HUES64 (cell line): ENCODE data around the gene SERPINF2.
"Not testable (repeated sequence)": the region's sequence is repeated elsewhere in the genome, so short reads cannot be mapped to it uniquely, and the experiment has no call there.

ENCODE experiments used
- H3K27ac ChIP-seq: 2 replicates; pipeline ENCODE4 v1.7.0; 2013; ENCODE audit warnings: low read depth, low read length, inconsistent platforms
- H3K27me3 ChIP-seq: 2 replicates; pipeline ENCODE4 v1.6.1; 2013; ENCODE audit warnings: mild to moderate bottlenecking, low read length; ENCODE audit not compliant: insufficient read depth
- H3K36me3 ChIP-seq: 2 replicates; pipeline ENCODE4 v1.6.1; 2013; ENCODE audit warnings: mild to moderate bottlenecking, low read length; ENCODE audit not compliant: insufficient read depth
- H3K4me1 ChIP-seq: 2 replicates; pipeline ENCODE4 v1.6.1; 2013; ENCODE audit warnings: mild to moderate bottlenecking, low read length, moderate library complexity; ENCODE audit not compliant: insufficient read depth
- H3K4me3 ChIP-seq: 2 replicates; pipeline ENCODE4 v1.5.1; 2013; ENCODE audit warnings: mild to moderate bottlenecking, low read length, moderate library complexity
- H3K9ac ChIP-seq: 2 replicates; pipeline ENCODE4 v1.6.1; 2013; ENCODE audit warnings: mild to moderate bottlenecking, low read depth, low read length
- H3K9me3 ChIP-seq: 2 replicates; pipeline ENCODE4 v1.6.1; 2013; ENCODE audit warnings: low read depth, low read length; ENCODE audit not compliant: insufficient read depth
- WGBS: fragments of 150-250, 120-280 bp; methylation state at CpG from one replicate; pipeline ENCODE4 v1.1.7; 2013; ENCODE audit warnings: missing lambda C conversion rate; 5-methylcytosine and 5-hydroxymethylcytosine counted together

SERPINF2 gene

GRCh38 chr17:1765576-1765975, 22.9 kb downstream of the SERPINF2 start:
- Histone ChIP-seq H3K27me3 (no peaks in the 10 kb centered on the region), H3K36me3 (no peaks in the 10 kb centered on the region), H3K27ac (no peak overlapping the region), H3K4me1 (peaks cover 27% of the 10 kb centered on the region), H3K9me3 (no peaks in the 10 kb centered on the region), H3K4me3 (no peak overlapping the region), H3K9ac (no peak overlapping the region)
- WGBS, result 98% methylated on average over 3 of the region's 3 CpGs

- Histone ChIP-seq H3K27me3 (no peaks in the 10 kb centered on the region), H3K36me3 (0 out of 2 replicates have a peak, but pooled peaks cover 3% of the 10 kb centered on the region), H3K4me1 (peaks cover 27% of the 10 kb centered on the region), H3K4me3 (no peak overlapping the region), H3K9me3 (no peaks in the 10 kb centered on the region), H3K27ac (no peak overlapping the region), H3K9ac (no peak overlapping the region)
- WGBS, result 60% methylated on average over 20 of the region's 21 CpGs
These were observed 23.9 kb downstream of the SERPINF2 start for GRCh38 chr17:1766382-1767135.

GRCh38 chr17:1767358-1767757, 24.7 kb downstream of the SERPINF2 start:
- Histone ChIP-seq H3K9me3 (no peaks in the 10 kb centered on the region), H3K36me3 (0 out of 2 replicates have a peak, but pooled peaks cover 3% of the 10 kb centered on the region), H3K9ac (no peak overlapping the region), H3K4me1 (peaks cover 22% of the 10 kb centered on the region), H3K27me3 (no peaks in the 10 kb centered on the region), H3K27ac (no peak overlapping the region), H3K4me3 (no peak overlapping the region)
- 96% methylated on average over 12 of the region's 12 CpGs for WGBS

- Histone ChIP-seq H3K9me3 (no peaks in the 10 kb centered on the region), H3K4me3 (no peak overlapping the region), H3K9ac (no peak overlapping the region), H3K36me3 (peaks cover 12% of the 10 kb centered on the region; the same call in 1 of the 2 replicates), H3K27ac (peak overlapping the region; percentile 68; the same call in 1 of the 2 replicates), H3K4me1 (peaks cover 9% of the 10 kb centered on the region), H3K27me3 (no peaks in the 10 kb centered on the region)
- WGBS, result 28% methylated on average over 21 of the region's 21 CpGs
These were observed 27.3 kb downstream of the SERPINF2 start for GRCh38 chr17:1769822-1770477.

GRCh38 chr17:1773000-1773695, 30.5 kb downstream of the SERPINF2 start:
- H3K36me3 ChIP-seq, result peaks cover 36% of the 10 kb centered on the region

GRCh38 chr17:1773696-1774181, 31.1 kb downstream of the SERPINF2 start:
- Histone ChIP-seq H3K9ac (no peak overlapping the region), H3K36me3 (peaks cover 42% of the 10 kb centered on the region), H3K9me3 (no peaks in the 10 kb centered on the region), H3K4me3 (no peak overlapping the region), H3K4me1 (peaks cover 9% of the 10 kb centered on the region; the same call in 1 of the 2 replicates), H3K27me3 (no peaks in the 10 kb centered on the region), H3K27ac (no peak overlapping the region)
- WGBS, result 95% methylated on average over 7 of the region's 7 CpGs

More at GRCh38 chr17:1773000-1773695, 30.5 kb downstream of the SERPINF2 start:
- not testable (repeated sequence) for H3K4me1 ChIP-seq, H3K9me3 ChIP-seq, H3K9ac ChIP-seq, H3K4me3 ChIP-seq, H3K27ac ChIP-seq, H3K27me3 ChIP-seq
- WGBS, result 94% methylated on average over 12 of the region's 12 CpGs

- H3K4me1 ChIP-seq, result peaks cover 6% of the 10 kb centered on the region; the same call in 1 of the 2 replicates
- H3K27me3 ChIP-seq, result no peaks in the 10 kb centered on the region
- no peak overlapping the region for H3K4me3 ChIP-seq
- H3K36me3 ChIP-seq, result peaks cover 50% of the 10 kb centered on the region
- no peak overlapping the region for H3K27ac ChIP-seq
- no peak overlapping the region for H3K9ac ChIP-seq
- no peaks in the 10 kb centered on the region for H3K9me3 ChIP-seq
- 94% methylated on average over 21 of the region's 21 CpGs for WGBS
These were observed 31.9 kb downstream of the SERPINF2 start for GRCh38 chr17:1774390-1775176.

- 96% methylated on average over 10 of the region's 10 CpGs for WGBS
- peaks cover 60% of the 10 kb centered on the region for H3K36me3 ChIP-seq
- no peak overlapping the region for H3K9ac ChIP-seq
- H3K27ac ChIP-seq, result no peak overlapping the region
- H3K9me3 ChIP-seq, result no peaks in the 10 kb centered on the region
- no peak overlapping the region for H3K4me3 ChIP-seq
- no peaks in the 10 kb centered on the region for H3K4me1 ChIP-seq
- no peaks in the 10 kb centered on the region for H3K27me3 ChIP-seq
These were observed 33.7 kb downstream of the SERPINF2 start for GRCh38 chr17:1776328-1776727.

GRCh38 chr17:1776857-1777256, 34.2 kb downstream of the SERPINF2 start:
- Histone ChIP-seq H3K4me1 (no peaks in the 10 kb centered on the region), H3K9ac (no peak overlapping the region), H3K4me3 (no peak overlapping the region), H3K36me3 (peaks cover 62% of the 10 kb centered on the region), H3K27ac (no peak overlapping the region), H3K9me3 (no peaks in the 10 kb centered on the region), H3K27me3 (no peaks in the 10 kb centered on the region)
- 95% methylated on average over 7 of the region's 7 CpGs for whole genome bisulfite sequencing

- 96% methylated on average over 8 of the region's 8 CpGs for WGBS
- no peak overlapping the region for H3K9ac ChIP-seq
- H3K9me3 ChIP-seq, result no peaks in the 10 kb centered on the region
- H3K27ac ChIP-seq, result no peak overlapping the region
- H3K27me3 ChIP-seq, result no peaks in the 10 kb centered on the region
- H3K4me3 ChIP-seq, result no peak overlapping the region
- no peaks in the 10 kb centered on the region for H3K4me1 ChIP-seq
- H3K36me3 ChIP-seq, result peaks cover 81% of the 10 kb centered on the region
These were observed 37.0 kb downstream of the SERPINF2 start for GRCh38 chr17:1779571-1780131.
